ENCODE measurements around the gene MIAT. TPM values are rescaled to one million over a fixed set of nuclear protein-coding genes. Genes with fewer than 3 reads are reported as not detected.
"Not testable (repeated sequence)": the region's sequence is repeated elsewhere in the genome, so short reads cannot be mapped to it uniquely, and the experiment has no call there.

Gene MIAT
- total RNA-seq, 1 experiment from 2014 or later = 0.48 TPM

DNA sequence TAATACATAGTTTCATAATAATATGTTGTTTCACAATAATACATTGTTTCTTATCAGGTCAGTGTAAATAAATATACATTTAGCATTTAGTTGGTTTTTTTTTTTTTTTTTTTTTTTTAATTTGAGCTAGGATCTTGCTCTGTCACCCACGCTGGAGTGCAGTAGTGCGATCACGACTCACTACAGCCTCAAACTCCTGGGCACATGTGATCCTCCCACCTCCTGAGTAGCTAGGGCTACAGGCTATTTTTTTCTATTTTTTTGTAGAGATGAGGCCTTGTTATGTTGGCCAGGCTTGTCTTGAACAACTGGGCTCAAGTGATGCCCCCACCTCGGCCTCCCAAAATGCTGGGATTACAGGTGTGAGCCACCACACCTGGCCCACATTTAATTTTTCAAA is 43.5 kb downstream of the MIAT start:
- BruUV-seq (replicated peaks) = no TSS peak
- Histone ChIP-seq H3K4me3 (no peak overlapping the region), H3K27me3 (ENCODE audit: insufficient read depth, low read depth) (no peaks in the 10 kb centered on the region), H3K36me3 (ENCODE audit: low read depth) (no peaks in the 10 kb centered on the region), H3K27ac (no peak overlapping the region), H3K4me1 (replicated peaks; ENCODE audit: insufficient read depth) (no peaks in the 10 kb centered on the region), H3K4me2 (no peak overlapping the region), H3K9me3 (ENCODE audit: insufficient read depth, low read depth) (no peaks in the 10 kb centered on the region), H3K79me2 (ENCODE audit: low read depth) (no peaks in the 10 kb centered on the region), H3K9me2 (ENCODE audit: insufficient read depth) (no peaks in the 10 kb centered on the region), H2AFZ (no peak overlapping the region), H4K20me1 (ENCODE audit: insufficient read depth) (no peaks in the 10 kb centered on the region), H3F3A (ENCODE audit: insufficient read depth, low read depth) (no peaks in the 10 kb centered on the region)
- DNase-seq = no peak
- POLR2A ChIA-PET (ENCODE audit: unreplicated experiment) = no interaction called here
- TF ChIP-seq, protein P1, sequence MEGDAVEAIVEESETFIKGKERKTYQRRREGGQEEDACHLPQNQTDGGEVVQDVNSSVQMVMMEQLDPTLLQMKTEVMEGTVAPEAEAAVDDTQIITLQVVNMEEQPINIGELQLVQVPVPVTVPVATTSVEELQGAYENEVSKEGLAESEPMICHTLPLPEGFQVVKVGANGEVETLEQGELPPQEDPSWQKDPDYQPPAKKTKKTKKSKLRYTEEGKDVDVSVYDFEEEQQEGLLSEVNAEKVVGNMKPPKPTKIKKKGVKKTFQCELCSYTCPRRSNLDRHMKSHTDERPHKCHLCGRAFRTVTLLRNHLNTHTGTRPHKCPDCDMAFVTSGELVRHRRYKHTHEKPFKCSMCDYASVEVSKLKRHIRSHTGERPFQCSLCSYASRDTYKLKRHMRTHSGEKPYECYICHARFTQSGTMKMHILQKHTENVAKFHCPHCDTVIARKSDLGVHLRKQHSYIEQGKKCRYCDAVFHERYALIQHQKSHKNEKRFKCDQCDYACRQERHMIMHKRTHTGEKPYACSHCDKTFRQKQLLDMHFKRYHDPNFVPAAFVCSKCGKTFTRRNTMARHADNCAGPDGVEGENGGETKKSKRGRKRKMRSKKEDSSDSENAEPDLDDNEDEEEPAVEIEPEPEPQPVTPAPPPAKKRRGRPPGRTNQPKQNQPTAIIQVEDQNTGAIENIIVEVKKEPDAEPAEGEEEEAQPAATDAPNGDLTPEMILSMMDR (conservative IDR thresholded peaks at IDR 0.05) = no peak
- TF ChIP-seq EZH2 (IDR thresholded peaks at IDR 0.05; ENCODE audit: low read depth) = no peak
- CTCF ChIA-PET = no interaction called here
- intact Hi-C loops (cut with micrococcal nuclease; ENCODE audit: unreplicated experiment) = loop anchor here (10.0 kb wide), 1 partner anchor 1134 kb away; no protein-coding TSS in a partner anchor

DNA sequence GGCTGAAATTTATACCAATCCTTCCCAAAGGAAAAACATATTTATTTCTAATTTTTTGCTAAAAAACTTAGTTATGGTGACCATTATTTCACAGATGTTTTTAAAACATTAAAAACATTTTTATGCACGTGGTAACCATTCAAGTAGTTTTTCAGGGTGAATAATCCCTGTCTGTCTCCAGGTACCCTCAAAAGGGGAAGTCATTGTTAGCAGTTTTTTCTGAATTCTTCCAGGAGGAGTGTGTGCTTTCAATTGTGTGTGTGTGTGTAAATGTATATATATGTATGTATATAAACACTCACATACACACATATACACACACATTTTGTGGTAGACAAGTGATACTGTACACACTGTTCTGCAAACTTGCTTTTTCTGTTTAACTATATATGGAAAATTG is 43.9 kb downstream of the MIAT start:
- Histone ChIP-seq H3K27ac (no peak overlapping the region), H3K4me2 (no peak overlapping the region), H3F3A (ENCODE audit: insufficient read depth, low read depth) (no peaks in the 10 kb centered on the region), H3K9me3 (ENCODE audit: insufficient read depth, low read depth) (no peaks in the 10 kb centered on the region), H3K36me3 (ENCODE audit: low read depth) (no peaks in the 10 kb centered on the region), H3K4me3 (no peak overlapping the region), H3K4me1 (replicated peaks; ENCODE audit: insufficient read depth) (no peaks in the 10 kb centered on the region), H3K79me2 (ENCODE audit: low read depth) (no peaks in the 10 kb centered on the region), H3K27me3 (ENCODE audit: insufficient read depth, low read depth) (no peaks in the 10 kb centered on the region), H4K20me1 (ENCODE audit: insufficient read depth) (no peaks in the 10 kb centered on the region), H3K9me2 (ENCODE audit: insufficient read depth) (no peaks in the 10 kb centered on the region), H2AFZ (no peak overlapping the region)
- intact Hi-C loops (cut with micrococcal nuclease; ENCODE audit: unreplicated experiment) = loop anchor here (10.0 kb wide), 1 partner anchor 1133 kb away; no protein-coding TSS in a partner anchor
- TF ChIP-seq, protein P1 (conservative IDR thresholded peaks at IDR 0.05) = no peak
- no peak for TF ChIP-seq EZH2 (IDR thresholded peaks at IDR 0.05; ENCODE audit: low read depth)
- BruUV-seq (replicated peaks) = no TSS peak
- ChIA-PET POLR2A (ENCODE audit: unreplicated experiment) (no interaction called here), CTCF (no interaction called here)
- no peak for DNase-seq

DNA sequence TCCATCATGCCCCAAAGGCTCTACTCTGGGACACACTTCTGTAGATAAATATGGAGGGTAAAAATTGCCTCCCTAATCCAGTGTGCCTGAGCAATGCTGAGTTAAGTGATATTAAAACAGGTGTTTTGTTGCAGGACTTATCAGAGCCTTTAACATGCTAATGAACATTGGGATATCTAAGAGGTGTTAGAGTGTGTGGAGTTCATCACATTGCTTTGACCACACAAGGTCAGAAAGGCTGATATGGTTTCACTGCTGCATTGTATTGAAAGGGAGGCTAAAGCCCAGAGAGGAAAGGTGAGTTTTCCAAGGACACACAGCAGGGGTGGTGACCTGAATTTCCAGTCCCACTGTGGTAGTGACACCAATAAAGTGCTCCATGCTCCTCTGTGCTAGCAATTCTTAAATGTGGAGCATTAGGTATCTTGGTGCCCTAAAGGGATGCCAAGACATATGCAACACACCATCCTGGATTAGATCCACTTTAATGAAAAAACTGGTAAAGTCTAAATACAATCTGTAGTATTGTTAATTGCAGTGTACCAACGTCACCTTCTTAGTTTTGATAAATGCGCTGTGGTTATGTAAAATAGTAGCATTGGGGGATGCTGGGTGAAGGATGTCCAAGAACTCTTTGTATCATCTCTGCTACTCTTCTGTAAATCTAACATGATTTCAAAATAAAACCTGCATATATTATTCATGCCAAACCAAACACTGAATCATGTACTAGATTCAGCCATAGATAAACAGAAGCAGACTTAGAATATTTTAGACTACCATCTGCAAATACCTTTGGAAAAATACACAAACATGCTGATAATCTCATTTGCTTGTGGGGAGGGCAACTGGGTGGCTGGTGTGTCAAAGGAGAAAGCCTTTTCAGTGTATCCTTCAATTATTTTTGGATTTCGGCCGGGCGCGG is 45.8 kb downstream of the MIAT start:
- BruUV-seq (replicated peaks) = no TSS peak
- Histone ChIP-seq H3K79me2 (ENCODE audit: low read depth) (no peaks in the 10 kb centered on the region), H2AFZ (no peak overlapping the region), H3K4me1 (replicated peaks; ENCODE audit: insufficient read depth) (no peaks in the 10 kb centered on the region), H3K4me2 (no peak overlapping the region), H3K9me2 (ENCODE audit: insufficient read depth) (no peaks in the 10 kb centered on the region), H3K27ac (no peak overlapping the region), H4K20me1 (ENCODE audit: insufficient read depth) (no peaks in the 10 kb centered on the region), H3K9me3 (ENCODE audit: insufficient read depth, low read depth) (no peaks in the 10 kb centered on the region), H3K27me3 (ENCODE audit: insufficient read depth, low read depth) (no peaks in the 10 kb centered on the region), H3F3A (ENCODE audit: insufficient read depth, low read depth) (no peaks in the 10 kb centered on the region), H3K4me3 (no peak overlapping the region), H3K36me3 (ENCODE audit: low read depth) (no peaks in the 10 kb centered on the region)
- CTCF ChIA-PET = no interaction called here
- TF ChIP-seq EZH2 (IDR thresholded peaks at IDR 0.05; ENCODE audit: low read depth) = no peak
- TF ChIP-seq, protein P1 (conservative IDR thresholded peaks at IDR 0.05) = no peak
- POLR2A ChIA-PET (ENCODE audit: unreplicated experiment) = no interaction called here
- DNase-seq = no peak
- intact Hi-C loops (cut with micrococcal nuclease; ENCODE audit: unreplicated experiment) = loop anchor here (10.0 kb wide), 1 partner anchor 1132 kb away; no protein-coding TSS in a partner anchor

DNA sequence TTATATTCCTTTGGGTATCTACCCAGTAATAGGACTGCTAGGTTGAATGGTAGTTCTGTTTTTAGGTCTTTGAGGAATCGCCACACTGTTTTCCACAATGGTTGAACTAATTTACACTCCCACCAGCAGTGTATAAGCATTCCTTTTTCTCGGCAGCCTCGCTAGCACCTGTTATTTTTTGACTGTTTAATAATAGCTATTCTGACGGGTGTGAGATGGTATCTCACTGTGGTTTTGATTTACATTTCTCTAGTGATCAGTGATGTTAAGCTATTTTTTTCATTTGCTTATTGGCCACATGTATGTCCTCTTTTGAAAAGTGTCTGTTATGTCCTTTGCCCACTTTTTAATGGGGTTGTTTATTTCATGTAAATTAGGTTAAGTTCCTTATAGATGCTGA is 48.0 kb downstream of the MIAT start:
- H3K9me3 ChIP-seq (ENCODE audit: insufficient read depth, low read depth); H3K36me3 ChIP-seq (ENCODE audit: low read depth); DNase-seq; H3K4me2 ChIP-seq; BruUV-seq (replicated peaks); H3K79me2 ChIP-seq (ENCODE audit: low read depth); H3K9me2 ChIP-seq (ENCODE audit: insufficient read depth); H3K27me3 ChIP-seq (ENCODE audit: insufficient read depth, low read depth); H3K4me1 ChIP-seq (replicated peaks; ENCODE audit: insufficient read depth); H2AFZ ChIP-seq; CTCF ChIA-PET; H3K27ac ChIP-seq; H4K20me1 ChIP-seq (ENCODE audit: insufficient read depth); H3K4me3 ChIP-seq; H3F3A ChIP-seq (ENCODE audit: insufficient read depth, low read depth): not testable (repeated sequence)
- POLR2A ChIA-PET (ENCODE audit: unreplicated experiment) = interaction anchor here (0.7 kb wide), 1 partner anchor 1540 kb away, joined by 5 read pairs; no protein-coding TSS in a partner anchor
- intact Hi-C loops (cut with micrococcal nuclease; ENCODE audit: unreplicated experiment) = loop anchor here (10.0 kb wide), 1 partner anchor 1129 kb away; no protein-coding TSS in a partner anchor
